ENCODE data around the gene GADD45B.
"Not testable (repeated sequence)": the region's sequence is repeated elsewhere in the genome, so short reads cannot be mapped to it uniquely, and the experiment has no call there.

GADD45B gene

DNA sequence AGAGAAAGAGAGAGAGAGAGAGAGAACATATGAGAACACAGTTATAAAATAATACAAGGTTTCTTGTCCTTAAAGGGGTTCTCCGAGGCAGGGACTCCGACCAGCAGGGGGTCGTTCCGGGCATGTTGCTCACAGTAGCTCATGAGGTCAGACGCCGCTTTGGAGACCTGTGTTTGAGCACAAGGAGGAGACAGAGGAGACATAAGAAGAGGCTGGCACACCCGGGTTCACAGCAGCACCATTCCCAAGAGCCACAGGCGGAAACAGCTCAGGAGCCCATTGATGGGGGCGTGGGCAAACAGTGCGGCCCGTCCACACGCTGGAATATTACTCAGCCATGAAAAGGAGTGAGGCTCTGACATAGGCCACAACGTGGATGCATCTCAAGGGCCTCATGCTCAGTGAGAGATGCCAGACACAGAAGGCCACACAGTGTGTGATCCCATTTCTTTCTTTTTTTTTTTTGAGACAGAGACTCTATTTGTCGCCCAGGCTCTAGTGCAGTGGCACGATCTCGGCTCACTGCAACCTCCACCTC is 39.1 kb downstream of the GADD45B start:
- DNase-seq (ENCODE audit: low spot score), result no peak

- no peak for DNase-seq (ENCODE audit: low spot score)
Measured at GRCh38 chr19:2516727-2517126, 40.8 kb downstream of the GADD45B start.

GRCh38 chr19:2517881-2518601 is 42.1 kb downstream of the GADD45B start:
- no peak for DNase-seq (ENCODE audit: low spot score)

GRCh38 chr19:2518856-2519255 is 42.9 kb downstream of the GADD45B start:
- not testable (repeated sequence) for DNase-seq (ENCODE audit: low spot score)

- no peak for DNase-seq (ENCODE audit: low spot score)
Measured at GRCh38 chr19:2519482-2519881, 43.6 kb downstream of the GADD45B start.

- DNase-seq (ENCODE audit: low spot score), result no peak
Measured at GRCh38 chr19:2523630-2524311, 47.8 kb downstream of the GADD45B start.

GRCh38 chr19:2524361-2524839 is 48.5 kb downstream of the GADD45B start:
- no peak for DNase-seq (ENCODE audit: low spot score)

DNA sequence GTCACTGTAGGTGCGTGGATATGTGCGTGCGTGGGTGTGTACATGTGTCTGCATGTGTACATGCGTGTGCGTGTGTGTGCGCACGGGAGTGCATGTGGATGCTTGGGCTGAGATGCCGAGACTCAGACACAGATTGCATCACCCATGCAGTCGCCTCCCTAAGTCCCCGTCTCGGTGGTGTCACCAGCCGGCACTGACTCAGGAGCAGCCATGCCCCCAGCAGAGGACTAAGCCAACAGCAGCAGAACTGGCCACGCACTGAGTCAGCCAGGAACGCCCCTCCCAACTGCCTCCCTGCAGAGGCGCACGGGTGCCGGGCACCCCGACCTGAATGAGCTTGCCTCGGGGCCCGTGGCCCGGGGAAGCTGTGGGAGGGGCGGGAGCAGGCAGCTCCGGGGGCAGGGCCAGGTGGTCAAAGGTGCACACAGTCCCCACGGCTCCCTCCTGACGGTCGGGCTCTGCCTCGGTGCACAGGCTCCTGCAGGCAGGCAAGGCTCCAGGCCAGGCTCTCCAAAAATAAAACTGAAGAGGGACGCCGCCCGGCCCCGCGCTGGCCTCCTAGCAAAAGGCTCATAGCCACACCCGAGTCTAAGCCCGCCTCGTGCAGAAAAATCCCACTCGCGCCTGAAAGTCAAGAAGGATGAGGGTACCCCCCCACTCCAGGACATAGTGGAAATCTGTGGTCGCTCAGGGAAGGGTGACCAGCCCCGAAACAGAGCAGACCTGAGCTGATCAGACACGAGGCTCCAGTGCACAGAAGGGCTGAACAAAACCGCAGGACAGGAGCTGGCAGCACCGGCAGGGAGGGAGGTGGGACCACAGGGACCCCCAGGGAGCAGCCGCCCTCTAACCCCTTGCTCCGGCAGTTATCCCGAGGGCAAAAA is 49.2 kb downstream of the GADD45B start:
- DNase-seq (ENCODE audit: low spot score), result peak; percentile 94

GRCh38 chr19:2527171-2527570 is 51.2 kb downstream of the GADD45B start:
- no peak for DNase-seq (ENCODE audit: low spot score)

GRCh38 chr19:2527686-2528085 is 51.8 kb downstream of the GADD45B start:
- DNase-seq (ENCODE audit: low spot score), result no peak
